B cell (primary cell): ENCODE measurements around the gene DHX8. TPM values are rescaled to one million over a fixed set of nuclear protein-coding genes. Genes with fewer than 3 reads are reported as not detected.

Experiments
- ATAC-seq: fragments of 200-7000 bp; cut with Tn5 transposase; one replicate; pipeline ENCODE4 v1.10.0; 2021; ENCODE audit warnings: low read depth, mild to moderate bottlenecking, moderate number of reproducible peaks, moderate library complexity
- CTCF ChIA-PET: fragments of 350-600 bp; sonication (Branson Sonifier 250); formaldehyde crosslinking; loops from one replicate; lab custom pipeline; 2021; ENCODE audit warnings: antibody characterized with exemption, inconsistent platforms; lab: Charles Lee
- POLR2A ChIA-PET: fragments of 350-600 bp; sonication (Branson Sonifier 250); formaldehyde crosslinking; loops from one replicate; lab custom pipeline; 2021; ENCODE audit warnings: antibody characterized with exemption; lab: Charles Lee
- DNase-seq: peaks from one replicate; pipeline ENCODE4 v3.0.0; 2013
- H2AFZ ChIP-seq: 2 replicates; pipeline ENCODE4 v1.6.1; 2012; ENCODE audit warnings: mild to moderate bottlenecking, low read depth, low read length; ENCODE audit not compliant: insufficient read depth, poor library complexity, severe bottlenecking
- H3K27ac ChIP-seq, 2 donors: 1 replicate in 1 of 2; 2 replicates in 1 of 2; pipeline ENCODE4 v1.5.1; 2012 to 2013; ENCODE audit warnings: low read length in 2 of 2, mild to moderate bottlenecking in 2 of 2, moderate library complexity in 1 of 2
- H3K27me3 ChIP-seq, 4 experiments: fragments of 200-600 bp in 1 of 4; sonication (generic) in 1 of 4; replicated peaks in 1 of 4; 1 replicate in 2 of 4; 2 replicates in 2 of 4; pipeline versions ENCODE4 v1.6.1 to v1.7.0; 2013 to 2016; ENCODE audit warnings: low read length in 3 of 4, mild to moderate bottlenecking in 2 of 4, mixed read lengths in 1 of 4, moderate library complexity in 1 of 4; ENCODE audit not compliant: insufficient read depth in 4 of 4, control insufficient read depth in 3 of 4; ENCODE audit errors: control extremely low read depth in 1 of 4
- H3K36me3 ChIP-seq, 2 experiments: replicated peaks in 1 of 2; 1 replicate in 1 of 2; 2 replicates in 1 of 2; pipeline versions ENCODE4 v1.6.1 to v1.7.1; 2013; ENCODE audit warnings: low read length in 1 of 2; ENCODE audit not compliant: insufficient read depth in 2 of 2, control insufficient read depth in 1 of 2; ENCODE audit errors: control extremely low read depth in 1 of 2, extremely low read depth in 1 of 2
- H3K4me1 ChIP-seq, 2 donors: fragments of 200-600 bp in 1 of 2; sonication (generic) in 1 of 2; 1 replicate in 1 of 2; 2 replicates in 1 of 2; pipeline versions ENCODE4 v1.5.1 to v1.6.1; 2013 to 2017; ENCODE audit warnings: low read length in 2 of 2; ENCODE audit not compliant: control insufficient read depth in 2 of 2, insufficient read depth in 2 of 2
- H3K4me2 ChIP-seq: replicated peaks from 2 replicates; pipeline ENCODE3; 2012; ENCODE audit warnings: mild to moderate bottlenecking, low read depth, low read length; ENCODE audit not compliant: poor library complexity, severe bottlenecking
- H3K4me3 ChIP-seq, 5 experiments: fragments of 200-600 bp in 1 of 5; sonication (generic) in 1 of 5; 1 replicate in 3 of 5; 2 replicates in 2 of 5; pipeline versions ENCODE4 v1.5.1 to v1.7.0; 2011 to 2016; ENCODE audit warnings: low read length in 4 of 5, mild to moderate bottlenecking in 4 of 5, low read depth in 2 of 5, control low read depth in 1 of 5, moderate library complexity in 1 of 5; ENCODE audit not compliant: insufficient read depth in 1 of 5; ENCODE audit errors: control extremely low read depth in 1 of 5, extremely low read depth in 1 of 5
- H3K79me2 ChIP-seq: fragments of 200-600 bp; sonication (generic); one replicate; pipeline ENCODE4 v1.6.0; 2016; ENCODE audit warnings: low read length; ENCODE audit not compliant: control insufficient read depth, insufficient read depth
- H3K9ac ChIP-seq: fragments of 200-600 bp; sonication (generic); 2 replicates; pipeline ENCODE4 v1.6.1; 2017; ENCODE audit warnings: mild to moderate bottlenecking, low read length, moderate library complexity
- H3K9me3 ChIP-seq, 3 donors: one replicate each; pipeline versions ENCODE4 v1.6.1 to v1.7.1; 2013; ENCODE audit warnings: low read length in 2 of 3; ENCODE audit not compliant: control insufficient read depth in 2 of 3, insufficient read depth in 1 of 3; ENCODE audit errors: control extremely low read depth in 1 of 3
- H4K20me1 ChIP-seq: 2 replicates; pipeline ENCODE4 v1.6.0; 2012; ENCODE audit warnings: mild to moderate bottlenecking, low read length; ENCODE audit not compliant: insufficient read depth, control insufficient read depth, poor library complexity, severe bottlenecking
- H3K27ac Mint-ChIP-seq: one replicate; pipeline ENCODE4 v1.8.0; 2021; ENCODE audit warnings: mixed read lengths
- H3K27me3 Mint-ChIP-seq: one replicate; pipeline ENCODE4 v1.8.0; 2021; ENCODE audit warnings: mixed read lengths
- H3K4me1 Mint-ChIP-seq: one replicate; pipeline ENCODE4 v1.8.0; 2021; ENCODE audit warnings: mixed read lengths
- H3K4me3 Mint-ChIP-seq: one replicate; pipeline ENCODE4 v1.8.0; 2021; ENCODE audit warnings: mixed read lengths
- H3K9me3 Mint-ChIP-seq: one replicate; pipeline ENCODE4 v1.8.0; 2022; ENCODE audit warnings: mixed read lengths; ENCODE audit not compliant: insufficient read depth
- CTCF ChIP-seq: fragments of 200-600 bp; IDR thresholded peaks from one replicate; pipeline ENCODE4 v1.8.0; 2022; ENCODE audit warnings: antibody characterized with exemption, mild to moderate bottlenecking
- EZH2 ChIP-seq: IDR thresholded peaks from 2 replicates; pipeline ENCODE4 v1.6.1; 2012; ENCODE audit warnings: borderline replicate concordance, low read depth, mild to moderate bottlenecking, moderate library complexity, low read length; ENCODE audit not compliant: insufficient read depth, poor library complexity, severe bottlenecking
- WGBS: methylation state at CpG from one replicate; pipeline ENCODE4 v1.1.5; 2013; ENCODE audit warnings: missing lambda C conversion rate; ENCODE audit not compliant: insufficient coverage; 5-methylcytosine and 5-hydroxymethylcytosine counted together
- intact Hi-C: fragments of 100-400 bp; cut with micrococcal nuclease; formaldehyde crosslinking; loops from one replicate; pipeline ENCODE4 v1.10.0; 2022
- polyA plus RNA-seq: library from polyadenylated mRNA; depleted of rRNA; stranded (reverse); fragments of >200 nt; gene quantifications from 2 replicates; pipeline ENCODE4 v1.2.3, GENCODE V29; 2012
- total RNA-seq, 2 donors: library from RNA; stranded (reverse); fragments of 120-200 nt in 1 of 2; gene quantifications; 1 replicate in 1 of 2; 2 replicates in 1 of 2; pipeline versions ENCODE4 v1.2.3 to v1.2.4, GENCODE V29; 2013 to 2022

The DHX8 gene
- total and polyA plus RNA-seq, 2 donors (not counting 1 experiment from before 2014, with no cell fraction given) = 17.9 to 63.3 TPM

GRCh38 chr17:43515656-43516055 lies 31.9 kb downstream of the DHX8 start:
- no peak overlapping the region for H3K4me3 Mint-ChIP-seq
- no peaks in the 10 kb centered on the region for H3K4me1 ChIP-seq
- DNase-seq = no peak
- no peak overlapping the region for H3K4me3 ChIP-seq
- no peaks in the 10 kb centered on the region for H3K27me3 Mint-ChIP-seq
- H3K9me3 Mint-ChIP-seq = no peaks in the 10 kb centered on the region
- H2AFZ ChIP-seq = no peak overlapping the region
- POLR2A ChIA-PET = no interaction called here
- no peaks in the 10 kb centered on the region for H4K20me1 ChIP-seq
- no peaks in the 10 kb centered on the region for H3K27me3 ChIP-seq
- no peaks in the 10 kb centered on the region for H3K79me2 ChIP-seq
- H3K9ac ChIP-seq = no peak overlapping the region
- H3K27ac Mint-ChIP-seq = no peak overlapping the region
- H3K4me2 ChIP-seq = no peak overlapping the region
- peaks cover 2 to 88% of the 10 kb centered on the region in 2 experiments for H3K36me3 ChIP-seq
- H3K9me3 ChIP-seq = no peaks in the 10 kb centered on the region
- CTCF ChIA-PET = interaction anchor here (0.9 kb wide), 1 partner anchor 61 kb away, joined by 3 read pairs; no protein-coding TSS in a partner anchor
- intact Hi-C loops = no loop called here
- H3K27ac ChIP-seq = no peak overlapping the region
- 100% methylated on average over 1 of the region's 1 CpG for WGBS
- H3K4me1 Mint-ChIP-seq = no peaks in the 10 kb centered on the region
- no peak for ATAC-seq
- TF ChIP-seq CTCF (no peak), EZH2 (no peak)

DNA sequence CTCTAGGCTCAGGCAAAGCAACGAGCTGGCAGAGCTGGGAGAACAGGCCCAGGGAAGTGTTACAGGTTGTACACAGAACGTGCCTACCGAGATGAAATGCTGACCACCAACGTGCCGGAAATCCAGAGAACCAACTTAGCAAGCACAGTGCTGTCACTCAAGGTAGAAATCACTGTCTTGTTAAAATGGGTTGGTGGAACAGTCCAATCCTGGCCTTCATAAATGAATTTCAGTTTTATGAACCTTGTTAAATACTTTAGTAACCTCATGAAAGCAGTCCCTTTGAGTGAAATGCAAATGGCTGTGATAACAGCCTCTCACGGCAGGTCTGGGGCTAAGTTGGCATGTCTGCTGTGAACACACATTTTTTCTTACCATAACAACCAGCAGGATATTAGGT lies 33.4 kb downstream of the DHX8 start:
- intact Hi-C loops = no loop called here
- Histone ChIP-seq H3K27ac (no peak overlapping the region), H3K36me3 (peaks cover 2 to 93% of the 10 kb centered on the region in 2 experiments), H3K27me3 (no peaks in the 10 kb centered on the region), H3K4me1 (no peaks in the 10 kb centered on the region), H3K79me2 (no peaks in the 10 kb centered on the region), H3K4me3 (no peak overlapping the region), H3K9ac (no peak overlapping the region), H4K20me1 (no peaks in the 10 kb centered on the region), H3K9me3 (no peaks in the 10 kb centered on the region), H2AFZ (no peak overlapping the region), H3K4me2 (no peak overlapping the region)
- Mint-ChIP-seq H3K9me3 (no peaks in the 10 kb centered on the region), H3K4me1 (no peaks in the 10 kb centered on the region), H3K27ac (no peak overlapping the region), H3K27me3 (no peaks in the 10 kb centered on the region), H3K4me3 (no peak overlapping the region)
- POLR2A ChIA-PET = no interaction called here
- TF ChIP-seq CTCF (no peak), EZH2 (no peak)
- DNase-seq (no peak), ATAC-seq (no peak)
- CTCF ChIA-PET = no interaction called here
- 61% methylated on average over 4 of the region's 6 CpGs for WGBS
